ENCODE data around the gene FAM227A.

FAM227A gene

DNA sequence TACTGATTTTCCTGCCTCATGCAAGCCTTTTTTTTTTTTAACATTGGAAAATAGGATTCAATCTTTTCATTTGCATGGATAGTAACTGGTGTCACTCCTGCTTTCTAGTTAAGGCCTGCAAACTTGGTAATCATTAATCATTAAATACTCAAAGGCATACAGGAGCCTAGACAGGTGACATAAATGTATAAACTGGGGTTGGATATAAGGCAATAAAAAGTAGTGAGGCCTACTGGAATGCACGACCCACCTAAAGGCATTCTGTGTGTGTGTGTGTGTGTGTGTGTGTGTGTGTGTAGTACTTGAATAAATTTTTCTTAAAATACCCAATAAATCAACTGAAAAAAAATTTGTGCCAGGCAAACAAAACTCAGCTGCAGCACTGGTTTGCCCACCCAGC, 33.5 kb upstream of the FAM227A start:
- Histone ChIP-seq H3K27ac (ENCODE audit: extremely low read depth, low read depth, low read length) (no peak overlapping the region), H3K36me3 (ENCODE audit: control insufficient read depth in 2 of 2, insufficient read depth in 1 of 2, low read length in 2 of 2) (peaks cover 43 to 85% of the 10 kb centered on the region in 2 experiments), H3K9me3 (ENCODE audit: control insufficient read depth, insufficient read depth, low read depth, low read length) (no peaks in the 10 kb centered on the region), H3K4me1 (ENCODE audit: control insufficient read depth, insufficient read depth, low read length) (no peaks in the 10 kb centered on the region), H3K4me3 (ENCODE audit: low read depth, low read length) (no peak overlapping the region)
- ChIA-PET POLR2A (interaction anchor here (0.7 to 2.6 kb wide), 4 partner anchors 9 to 459 kb away, joined by 3 to 10 read pairs (median 4); no protein-coding TSS in a partner anchor), CTCF (interaction anchor here (0.7 to 1.5 kb wide), 2 partner anchors 10 to 1148 kb away, joined by 3 read pairs; no protein-coding TSS in a partner anchor)
- TF ChIP-seq ZBTB7A (tag by site-specific recombination; IDR thresholded peaks at IDR 0.05; ENCODE audit: low read depth), result no peak
- TF ChIP-seq ZNF423 (tag by site-specific recombination; IDR thresholded peaks at IDR 0.05), result no peak
- TF ChIP-seq ZNF2 (tag by site-specific recombination; IDR thresholded peaks at IDR 0.05), result no peak
- TF ChIP-seq, protein P1, sequence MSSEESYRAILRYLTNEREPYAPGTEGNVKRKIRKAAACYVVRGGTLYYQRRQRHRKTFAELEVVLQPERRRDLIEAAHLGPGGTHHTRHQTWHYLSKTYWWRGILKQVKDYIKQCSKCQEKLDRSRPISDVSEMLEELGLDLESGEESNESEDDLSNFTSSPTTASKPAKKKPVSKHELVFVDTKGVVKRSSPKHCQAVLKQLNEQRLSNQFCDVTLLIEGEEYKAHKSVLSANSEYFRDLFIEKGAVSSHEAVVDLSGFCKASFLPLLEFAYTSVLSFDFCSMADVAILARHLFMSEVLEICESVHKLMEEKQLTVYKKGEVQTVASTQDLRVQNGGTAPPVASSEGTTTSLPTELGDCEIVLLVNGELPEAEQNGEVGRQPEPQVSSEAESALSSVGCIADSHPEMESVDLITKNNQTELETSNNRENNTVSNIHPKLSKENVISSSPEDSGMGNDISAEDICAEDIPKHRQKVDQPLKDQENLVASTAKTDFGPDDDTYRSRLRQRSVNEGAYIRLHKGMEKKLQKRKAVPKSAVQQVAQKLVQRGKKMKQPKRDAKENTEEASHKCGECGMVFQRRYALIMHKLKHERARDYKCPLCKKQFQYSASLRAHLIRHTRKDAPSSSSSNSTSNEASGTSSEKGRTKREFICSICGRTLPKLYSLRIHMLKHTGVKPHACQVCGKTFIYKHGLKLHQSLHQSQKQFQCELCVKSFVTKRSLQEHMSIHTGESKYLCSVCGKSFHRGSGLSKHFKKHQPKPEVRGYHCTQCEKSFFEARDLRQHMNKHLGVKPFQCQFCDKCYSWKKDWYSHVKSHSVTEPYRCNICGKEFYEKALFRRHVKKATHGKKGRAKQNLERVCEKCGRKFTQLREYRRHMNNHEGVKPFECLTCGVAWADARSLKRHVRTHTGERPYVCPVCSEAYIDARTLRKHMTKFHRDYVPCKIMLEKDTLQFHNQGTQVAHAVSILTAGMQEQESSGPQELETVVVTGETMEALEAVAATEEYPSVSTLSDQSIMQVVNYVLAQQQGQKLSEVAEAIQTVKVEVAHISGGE (tag by site-specific recombination; conservative IDR thresholded peaks at IDR 0.05; ENCODE audit: low read depth), result no peak
- no peak for TF ChIP-seq ZNF266 (tag by site-specific recombination; IDR thresholded peaks at IDR 0.05; ENCODE audit: low read depth)
- TF ChIP-seq ZNF174 (tag by site-specific recombination; IDR thresholded peaks at IDR 0.05), result no peak

DNA sequence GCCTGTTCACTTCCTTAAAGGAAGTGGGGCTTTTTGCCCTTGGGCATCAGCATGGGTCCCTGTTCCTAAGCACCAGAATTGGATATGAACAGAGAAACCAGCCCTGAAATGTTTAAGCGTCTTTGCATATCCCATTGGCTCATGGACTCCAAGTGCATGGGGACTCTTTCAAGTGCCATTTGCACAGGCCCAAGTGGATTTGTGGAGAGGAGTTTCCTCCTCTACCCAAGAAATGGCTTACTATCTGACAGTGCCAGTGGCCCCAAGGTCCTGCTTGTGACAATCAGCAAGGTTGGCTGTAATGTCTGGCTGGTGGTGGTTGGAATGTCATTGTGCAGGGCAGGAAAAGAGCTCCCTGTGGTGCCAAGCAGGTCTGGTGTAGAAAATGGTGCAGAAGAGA, 29.6 kb upstream of the FAM227A start:
- Histone ChIP-seq H3K9me3 (ENCODE audit: control insufficient read depth, insufficient read depth, low read depth, low read length) (no peaks in the 10 kb centered on the region), H3K4me1 (ENCODE audit: control insufficient read depth, insufficient read depth, low read length) (no peaks in the 10 kb centered on the region), H3K27ac (ENCODE audit: extremely low read depth, low read depth, low read length) (no peak overlapping the region), H3K4me3 (ENCODE audit: low read depth, low read length) (no peak overlapping the region), H3K36me3 (ENCODE audit: control insufficient read depth in 2 of 2, insufficient read depth in 1 of 2, low read length in 2 of 2) (peaks cover 42 to 80% of the 10 kb centered on the region in 2 experiments)
- TF ChIP-seq ZNF549 (tag by site-specific recombination; IDR thresholded peaks at IDR 0.05), result no peak
- TF ChIP-seq ZNF335 (tag by site-specific recombination; conservative IDR thresholded peaks at IDR 0.05), result no peak
- TF ChIP-seq, protein P1 (tag by site-specific recombination; conservative IDR thresholded peaks at IDR 0.05; ENCODE audit: low read depth), result no peak
- no peak for TF ChIP-seq REPIN1 (tag by site-specific recombination; IDR thresholded peaks at IDR 0.05; ENCODE audit: low read depth)
- TF ChIP-seq RBAK (tag by site-specific recombination; IDR thresholded peaks at IDR 0.05), result no peak
- TF ChIP-seq, protein P2, sequence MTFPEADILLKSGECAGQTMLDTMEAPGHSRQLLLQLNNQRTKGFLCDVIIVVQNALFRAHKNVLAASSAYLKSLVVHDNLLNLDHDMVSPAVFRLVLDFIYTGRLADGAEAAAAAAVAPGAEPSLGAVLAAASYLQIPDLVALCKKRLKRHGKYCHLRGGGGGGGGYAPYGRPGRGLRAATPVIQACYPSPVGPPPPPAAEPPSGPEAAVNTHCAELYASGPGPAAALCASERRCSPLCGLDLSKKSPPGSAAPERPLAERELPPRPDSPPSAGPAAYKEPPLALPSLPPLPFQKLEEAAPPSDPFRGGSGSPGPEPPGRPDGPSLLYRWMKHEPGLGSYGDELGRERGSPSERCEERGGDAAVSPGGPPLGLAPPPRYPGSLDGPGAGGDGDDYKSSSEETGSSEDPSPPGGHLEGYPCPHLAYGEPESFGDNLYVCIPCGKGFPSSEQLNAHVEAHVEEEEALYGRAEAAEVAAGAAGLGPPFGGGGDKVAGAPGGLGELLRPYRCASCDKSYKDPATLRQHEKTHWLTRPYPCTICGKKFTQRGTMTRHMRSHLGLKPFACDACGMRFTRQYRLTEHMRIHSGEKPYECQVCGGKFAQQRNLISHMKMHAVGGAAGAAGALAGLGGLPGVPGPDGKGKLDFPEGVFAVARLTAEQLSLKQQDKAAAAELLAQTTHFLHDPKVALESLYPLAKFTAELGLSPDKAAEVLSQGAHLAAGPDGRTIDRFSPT (tag by site-specific recombination; IDR thresholded peaks at IDR 0.05), result no peak
- no peak for TF ChIP-seq ZNF391 (tag by site-specific recombination; IDR thresholded peaks at IDR 0.05; ENCODE audit: borderline replicate concordance, low read depth)
- no peak for TF ChIP-seq ZBTB1 (tag by site-specific recombination; IDR thresholded peaks at IDR 0.05)
- TF ChIP-seq ZEB2 (tag by site-specific recombination; IDR thresholded peaks at IDR 0.05), result no peak
- no peak for TF ChIP-seq ZNF114 (tag by site-specific recombination; IDR thresholded peaks at IDR 0.05)
- no peak for TF ChIP-seq ZNF274 (IDR thresholded peaks at IDR 0.05; ENCODE audit: low read length)
- TF ChIP-seq ZNF274 (tag by site-specific recombination; IDR thresholded peaks at IDR 0.05; ENCODE audit: borderline replicate concordance), result no peak
- TF ChIP-seq, protein P3, sequence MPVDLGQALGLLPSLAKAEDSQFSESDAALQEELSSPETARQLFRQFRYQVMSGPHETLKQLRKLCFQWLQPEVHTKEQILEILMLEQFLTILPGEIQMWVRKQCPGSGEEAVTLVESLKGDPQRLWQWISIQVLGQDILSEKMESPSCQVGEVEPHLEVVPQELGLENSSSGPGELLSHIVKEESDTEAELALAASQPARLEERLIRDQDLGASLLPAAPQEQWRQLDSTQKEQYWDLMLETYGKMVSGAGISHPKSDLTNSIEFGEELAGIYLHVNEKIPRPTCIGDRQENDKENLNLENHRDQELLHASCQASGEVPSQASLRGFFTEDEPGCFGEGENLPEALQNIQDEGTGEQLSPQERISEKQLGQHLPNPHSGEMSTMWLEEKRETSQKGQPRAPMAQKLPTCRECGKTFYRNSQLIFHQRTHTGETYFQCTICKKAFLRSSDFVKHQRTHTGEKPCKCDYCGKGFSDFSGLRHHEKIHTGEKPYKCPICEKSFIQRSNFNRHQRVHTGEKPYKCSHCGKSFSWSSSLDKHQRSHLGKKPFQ (tag by site-specific recombination; IDR thresholded peaks at IDR 0.05), result no peak
- no peak for TF ChIP-seq ZNF747 (tag by site-specific recombination; IDR thresholded peaks at IDR 0.05)
- TF ChIP-seq ZNF571 (tag by site-specific recombination; IDR thresholded peaks at IDR 0.05), result no peak
- ChIA-PET CTCF (no interaction called here), POLR2A (interaction anchor here (0.5 to 1.0 kb wide), 3 partner anchors 11 to 486 kb away, joined by 3 to 5 read pairs (median 3); no protein-coding TSS in a partner anchor)

Measured in HEK293 (cell line).